HL-60/S4 (cell line): Measurements from ENCODE around the gene FAM161A.
"Not testable (repeated sequence)": the region's sequence is repeated elsewhere in the genome, so short reads cannot be mapped to it uniquely, and the experiment has no call there.

Experiments
- in situ Hi-C: fragments of 300-500 bp; cut with MboI; formaldehyde crosslinking; loops from 2 replicates; pipeline ENCODE4 v1.14.3; 2022; ENCODE audit warnings: low sequenced_read_pairs

The FAM161A gene

GRCh38 chr2:61841286-61841685 is 12.6 kb downstream of the FAM161A start:
- in situ Hi-C loops, result no loop called here

- in situ Hi-C loops, result no loop called here
Measured at GRCh38 chr2:61834893-61835292, 19.0 kb downstream of the FAM161A start.

GRCh38 chr2:61833971-61834370 is 19.9 kb downstream of the FAM161A start:
- in situ Hi-C loops, result no loop called here

- in situ Hi-C loops, result no loop called here
Measured at GRCh38 chr2:61832183-61832841, 21.5 kb downstream of the FAM161A start.

GRCh38 chr2:61822255-61822654 is 31.6 kb downstream of the FAM161A start:
- in situ Hi-C loops, result no loop called here

GRCh38 chr2:61816480-61817355 is 37.1 kb downstream of the FAM161A start:
- in situ Hi-C loops, result no loop called here

- in situ Hi-C loops, result no loop called here
Measured at GRCh38 chr2:61814539-61815160, 39.2 kb downstream of the FAM161A start.

GRCh38 chr2:61813314-61813713 is 40.5 kb downstream of the FAM161A start:
- in situ Hi-C loops, result not testable (repeated sequence)

- in situ Hi-C loops, result no loop called here
Measured at GRCh38 chr2:61811821-61812220, 42.0 kb downstream of the FAM161A start.

GRCh38 chr2:61810203-61810602 is 43.7 kb downstream of the FAM161A start:
- in situ Hi-C loops, result not testable (repeated sequence)

- in situ Hi-C loops, result not testable (repeated sequence)
Measured at GRCh38 chr2:61808693-61809092, 45.2 kb downstream of the FAM161A start.

- in situ Hi-C loops, result no loop called here
Measured at GRCh38 chr2:61807036-61807757, 46.7 kb downstream of the FAM161A start.

GRCh38 chr2:61802548-61802947 is 51.3 kb downstream of the FAM161A start:
- in situ Hi-C loops, result no loop called here

GRCh38 chr2:61799099-61799498 is 54.8 kb downstream of the FAM161A start:
- in situ Hi-C loops, result no loop called here

- in situ Hi-C loops, result not testable (repeated sequence)
Measured at GRCh38 chr2:61797446-61797845, 56.4 kb downstream of the FAM161A start.

GRCh38 chr2:61795408-61795807 is 58.5 kb downstream of the FAM161A start:
- in situ Hi-C loops, result no loop called here

- in situ Hi-C loops, result no loop called here
Measured at GRCh38 chr2:61793389-61793836, 60.4 kb downstream of the FAM161A start.

GRCh38 chr2:61792355-61792890 is 61.4 kb downstream of the FAM161A start:
- in situ Hi-C loops, result no loop called here

- in situ Hi-C loops, result no loop called here
Measured at GRCh38 chr2:61789807-61790602, 63.9 kb downstream of the FAM161A start.
